GM23248 (cell line): ENCODE measurements around the gene PIGT. TPM values are rescaled to one million over a fixed set of nuclear protein-coding genes. Genes with fewer than 3 reads are reported as not detected.
A peak's percentile ranks its signal among the peaks of the same experiment; 100 is the strongest.

Experiments
- DNase-seq: peaks from one replicate; pipeline ENCODE4 v3.0.0-alpha.2; 2015
- H2AFZ ChIP-seq: fragments of 200-600 bp; sonication (generic); 2 replicates; pipeline ENCODE4 v1.6.1; 2016; ENCODE audit warnings: antibody characterized with exemption
- H3F3A ChIP-seq: fragments of 200-600 bp; sonication (generic); 2 replicates; pipeline ENCODE4 v1.6.1; 2016; ENCODE audit warnings: mild to moderate bottlenecking, antibody characterized with exemption, mixed run types; ENCODE audit not compliant: insufficient read depth
- H3K27ac ChIP-seq: fragments of 200-600 bp; sonication (generic); 2 replicates; pipeline ENCODE4 v1.5.1; 2016; ENCODE audit warnings: mild to moderate bottlenecking
- H3K27me3 ChIP-seq: fragments of 200-600 bp; sonication (generic); replicated peaks from 2 replicates; pipeline ENCODE4 v1.6.1; 2016; ENCODE audit warnings: mild to moderate bottlenecking; ENCODE audit not compliant: insufficient read depth
- H3K36me3 ChIP-seq: fragments of 200-600 bp; sonication (generic); 2 replicates; pipeline ENCODE4 v1.6.1; 2016; ENCODE audit warnings: low read depth, mild to moderate bottlenecking
- H3K4me1 ChIP-seq: fragments of 200-600 bp; sonication (generic); 2 replicates; pipeline ENCODE4 v1.6.1; 2016; ENCODE audit warnings: mild to moderate bottlenecking; ENCODE audit not compliant: insufficient read depth
- H3K4me2 ChIP-seq: fragments of 200-600 bp; sonication (generic); one replicate; pipeline ENCODE4 v1.6.1; 2016; ENCODE audit warnings: mild to moderate bottlenecking; ENCODE audit not compliant: unreplicated experiment
- H3K4me3 ChIP-seq: fragments of 200-600 bp; sonication (generic); 2 replicates; pipeline ENCODE4 v1.5.1; 2016; ENCODE audit warnings: mild to moderate bottlenecking
- H3K79me2 ChIP-seq: fragments of 200-600 bp; sonication (generic); 2 replicates; pipeline ENCODE4 v1.6.1; 2016; ENCODE audit warnings: mild to moderate bottlenecking; ENCODE audit not compliant: insufficient read depth
- H3K9ac ChIP-seq: fragments of 200-600 bp; sonication (generic); 2 replicates; pipeline ENCODE4 v1.6.1; 2016; ENCODE audit warnings: mild to moderate bottlenecking
- H3K9me2 ChIP-seq: fragments of 200-600 bp; sonication (generic); 2 replicates; pipeline ENCODE4 v1.6.1; 2016; ENCODE audit warnings: mixed run types, mild to moderate bottlenecking, moderate library complexity; ENCODE audit not compliant: insufficient read depth
- H3K9me3 ChIP-seq: fragments of 200-600 bp; sonication (generic); one replicate; pipeline ENCODE4 v1.6.1; 2017; ENCODE audit warnings: low read depth
- H4K20me1 ChIP-seq: fragments of 200-600 bp; sonication (generic); 2 replicates; pipeline ENCODE4 v1.6.0; 2016; ENCODE audit not compliant: insufficient read depth
- EZH2 ChIP-seq: fragments of 200-600 bp; sonication (generic); IDR thresholded peaks from 2 replicates; pipeline ENCODE4 v1.6.1; 2018; ENCODE audit warnings: antibody characterized with exemption, mild to moderate bottlenecking; ENCODE audit not compliant: insufficient read depth, poor library complexity, severe bottlenecking
- EZH2phosphoT487 ChIP-seq: fragments of 200-600 bp; sonication (generic); IDR thresholded peaks from 2 replicates; pipeline ENCODE4 v1.6.1; 2018; ENCODE audit warnings: antibody characterized with exemption, moderate library complexity, mild to moderate bottlenecking, low read depth; ENCODE audit not compliant: insufficient read depth
- WGBS, 2 experiments: methylation state at CpG; one replicate each; pipeline ENCODE4 v1.1.6; 2015 to 2017; ENCODE audit warnings: low lambda C conversion rate in 2 of 2, low coverage in 1 of 2; ENCODE audit errors: missing lambda C conversion rate in 2 of 2; 5-methylcytosine and 5-hydroxymethylcytosine counted together
- in situ Hi-C: fragments of 300-500 bp; cut with MboI; formaldehyde crosslinking; loops from 2 replicates; pipeline ENCODE4 v1.15.0; 2020
- polyA plus RNA-seq: library from polyadenylated mRNA; unstranded; fragments of >200 nt; fragmentation: Nextera tagmentation; extraction: Ambion mirVana; gene quantifications from 2 replicates; pipeline ENCODE4 v1.2.1, GENCODE V29; 2016
- total RNA-seq: library from RNA; depleted of rRNA; stranded (reverse); fragments of >200 nt; shearing (Covaris generic); gene quantifications from 2 replicates; pipeline ENCODE4 v1.2.3, GENCODE V29; 2014

Gene PIGT
- total and polyA plus RNA-seq, 2 experiments from 2014 or later: 138 to 190 TPM

- Histone ChIP-seq H3K9me2 (no peaks in the 10 kb centered on the region), H3K4me3 (no peak overlapping the region), H3K9me3 (no peaks in the 10 kb centered on the region), H3K27ac (no peak overlapping the region), H3F3A (no peaks in the 10 kb centered on the region), H3K79me2 (no peaks in the 10 kb centered on the region), H4K20me1 (no peaks in the 10 kb centered on the region), H3K9ac (no peak overlapping the region), H3K4me1 (no peaks in the 10 kb centered on the region), H3K36me3 (no peaks in the 10 kb centered on the region), H2AFZ (no peak overlapping the region), H3K27me3 (0 out of 2 replicates have a peak, but pooled peaks cover 16% of the 10 kb centered on the region), H3K4me2 (no peak overlapping the region)
- WGBS, 2 experiments: 57 to 65% methylated on average over 4 of the region's 4 CpGs
- DNase-seq: no peak
- in situ Hi-C loops: loop anchor here (25.0 kb wide), 1 partner anchor 309 kb away; no protein-coding TSS in a partner anchor
- TF ChIP-seq EZH2phosphoT487 (no peak), EZH2 (no peak)
These were observed 37.1 kb downstream of the PIGT start for GRCh38 chr20:45452772-45453691.

DNA sequence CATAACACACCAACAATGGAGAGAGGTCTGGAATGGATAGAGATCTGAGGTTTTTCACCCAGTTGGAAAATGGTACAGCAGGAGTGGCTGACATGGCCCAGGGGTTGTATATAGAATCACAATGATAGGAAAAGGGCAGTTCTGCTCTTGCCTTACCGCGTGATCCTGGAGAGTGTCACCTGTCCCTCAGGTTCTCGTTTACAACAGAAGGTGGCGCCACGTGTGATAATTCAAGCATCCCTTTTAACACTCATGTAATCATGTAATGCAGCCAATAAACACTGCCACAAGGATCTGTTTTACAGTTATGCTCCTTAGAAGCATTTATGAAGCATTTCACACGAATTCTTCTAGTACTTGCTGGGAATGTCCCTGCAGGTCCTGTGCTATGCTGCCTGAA, 40.7 kb downstream of the PIGT start:
- Histone ChIP-seq H3K79me2 (no peaks in the 10 kb centered on the region), H3K4me3 (no peak overlapping the region), H2AFZ (no peak overlapping the region), H3K9me3 (no peaks in the 10 kb centered on the region), H3K27ac (no peak overlapping the region), H3F3A (no peaks in the 10 kb centered on the region), H3K4me2 (no peak overlapping the region), H3K27me3 (peaks cover 45% of the 10 kb centered on the region; the same call in 1 of the 2 replicates), H3K4me1 (no peaks in the 10 kb centered on the region), H3K36me3 (no peaks in the 10 kb centered on the region), H3K9ac (no peak overlapping the region), H4K20me1 (no peaks in the 10 kb centered on the region), H3K9me2 (no peaks in the 10 kb centered on the region)
- DNase-seq: peak; percentile 35
- TF ChIP-seq EZH2phosphoT487 (no peak), EZH2 (no peak)
- WGBS, 2 experiments: 5 to 13% methylated on average over 6 of the region's 6 CpGs
- in situ Hi-C loops: loop anchor here (25.0 kb wide), 1 partner anchor 306 kb away; no protein-coding TSS in a partner anchor

DNA sequence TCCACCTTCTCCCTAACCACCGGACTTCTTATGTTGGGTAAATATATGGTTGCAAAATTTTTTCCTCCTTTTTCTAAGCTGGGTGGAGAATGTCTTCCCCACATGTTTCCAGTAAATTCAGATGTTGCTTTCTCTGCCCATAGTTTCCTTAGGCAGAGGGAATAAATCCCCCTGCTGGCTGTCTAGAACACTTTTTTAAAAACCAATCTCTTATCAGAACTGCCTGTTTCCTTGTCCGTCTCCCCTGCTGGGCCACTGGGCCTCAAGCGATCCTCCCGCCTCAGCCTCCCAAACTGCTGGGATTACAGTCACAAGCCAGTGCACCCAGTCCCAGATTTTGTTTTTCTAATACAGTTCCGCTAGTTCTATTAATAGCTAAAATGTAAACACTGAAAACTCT, 43.7 kb downstream of the PIGT start:
- Histone ChIP-seq H3K9ac (no peak overlapping the region), H3K36me3 (no peaks in the 10 kb centered on the region), H3K9me3 (no peaks in the 10 kb centered on the region), H3K4me3 (no peak overlapping the region), H3K27ac (no peak overlapping the region), H3K4me2 (no peak overlapping the region), H3K4me1 (no peaks in the 10 kb centered on the region), H3K9me2 (no peaks in the 10 kb centered on the region), H3K79me2 (no peaks in the 10 kb centered on the region), H3F3A (no peaks in the 10 kb centered on the region), H2AFZ (no peak overlapping the region), H3K27me3 (peaks cover 61% of the 10 kb centered on the region), H4K20me1 (no peaks in the 10 kb centered on the region)
- TF ChIP-seq EZH2 (no peak), EZH2phosphoT487 (no peak)
- 56 to 63% methylated on average over 5 of the region's 5 CpGs for WGBS, 2 experiments
- DNase-seq: peak; percentile 18
- in situ Hi-C loops: loop anchor here (25.0 kb wide), 1 partner anchor 303 kb away; no protein-coding TSS in a partner anchor

- Histone ChIP-seq H3K27me3 (peaks cover 69% of the 10 kb centered on the region), H3K79me2 (no peaks in the 10 kb centered on the region), H2AFZ (no peak overlapping the region), H3K4me1 (no peaks in the 10 kb centered on the region), H3F3A (no peaks in the 10 kb centered on the region), H3K4me3 (no peak overlapping the region), H3K27ac (no peak overlapping the region), H3K36me3 (no peaks in the 10 kb centered on the region), H4K20me1 (no peaks in the 10 kb centered on the region), H3K9me2 (no peaks in the 10 kb centered on the region), H3K9ac (no peak overlapping the region), H3K4me2 (no peak overlapping the region), H3K9me3 (no peaks in the 10 kb centered on the region)
- 69 to 70% methylated on average over 1 of the region's 1 CpG for WGBS, 2 experiments
- no peak for TF ChIP-seq EZH2
- no peak for TF ChIP-seq EZH2phosphoT487
- in situ Hi-C loops: loop anchor here (25.0 kb wide), 1 partner anchor 301 kb away; no protein-coding TSS in a partner anchor
- no peak for DNase-seq
These were observed 45.3 kb downstream of the PIGT start for GRCh38 chr20:45461225-45461624.
